Choroid plexus epithelial cell (primary cell): ENCODE measurements around the gene SCRT2.

Source experiments
- DNase-seq: peaks from one replicate; pipeline ENCODE4 v3.0.0-alpha.2; 2010; ENCODE audit warnings: low read depth
- H3K4me3 ChIP-seq: 2 replicates; pipeline ENCODE4 v1.5.1; 2011; ENCODE audit warnings: low read depth, mild to moderate bottlenecking, control low read depth, low read length, moderate library complexity
- CTCF ChIP-seq: conservative IDR thresholded peaks from 2 replicates; pipeline ENCODE4 v1.5.1; 2011; ENCODE audit warnings: low read depth, mild to moderate bottlenecking, control low read depth, inconsistent platforms, low read length, moderate library complexity

SCRT2 gene

GRCh38 chr20:635893-636338 is 39.7 kb downstream of the SCRT2 start:
- H3K4me3 ChIP-seq, result no peak overlapping the region
- no peak for TF ChIP-seq CTCF
- no peak for DNase-seq

- H3K4me3 ChIP-seq, result no peak overlapping the region
- no peak for TF ChIP-seq CTCF
- no peak for DNase-seq
Observed at GRCh38 chr20:635028-635892, 40.3 kb downstream of the SCRT2 start.

GRCh38 chr20:634148-634925 is 41.3 kb downstream of the SCRT2 start:
- no peak for TF ChIP-seq CTCF

GRCh38 chr20:631101-631500 is 44.5 kb downstream of the SCRT2 start:
- no peak for DNase-seq
- no peak overlapping the region for H3K4me3 ChIP-seq
- no peak for TF ChIP-seq CTCF

More at GRCh38 chr20:634148-634925, 41.3 kb downstream of the SCRT2 start:
- no peak overlapping the region for H3K4me3 ChIP-seq
- no peak for DNase-seq

GRCh38 chr20:626579-626978 is 49.0 kb downstream of the SCRT2 start:
- no peak for TF ChIP-seq CTCF
- DNase-seq, result no peak
- no peak overlapping the region for H3K4me3 ChIP-seq

GRCh38 chr20:625360-625932 is 50.2 kb downstream of the SCRT2 start:
- no peak for DNase-seq
- H3K4me3 ChIP-seq, result no peak overlapping the region
- TF ChIP-seq CTCF, result no peak
